ENCODE results near the gene OPA1.

Gene OPA1

GRCh38 chr3:193641440-193641775, 48.4 kb downstream of the OPA1 start:
- H3K4me3 ChIP-seq (ENCODE audit: low read depth, low read length), result no peak overlapping the region
- no peak for DNase-seq (ENCODE audit: low read depth)
- TF ChIP-seq, protein P1, sequence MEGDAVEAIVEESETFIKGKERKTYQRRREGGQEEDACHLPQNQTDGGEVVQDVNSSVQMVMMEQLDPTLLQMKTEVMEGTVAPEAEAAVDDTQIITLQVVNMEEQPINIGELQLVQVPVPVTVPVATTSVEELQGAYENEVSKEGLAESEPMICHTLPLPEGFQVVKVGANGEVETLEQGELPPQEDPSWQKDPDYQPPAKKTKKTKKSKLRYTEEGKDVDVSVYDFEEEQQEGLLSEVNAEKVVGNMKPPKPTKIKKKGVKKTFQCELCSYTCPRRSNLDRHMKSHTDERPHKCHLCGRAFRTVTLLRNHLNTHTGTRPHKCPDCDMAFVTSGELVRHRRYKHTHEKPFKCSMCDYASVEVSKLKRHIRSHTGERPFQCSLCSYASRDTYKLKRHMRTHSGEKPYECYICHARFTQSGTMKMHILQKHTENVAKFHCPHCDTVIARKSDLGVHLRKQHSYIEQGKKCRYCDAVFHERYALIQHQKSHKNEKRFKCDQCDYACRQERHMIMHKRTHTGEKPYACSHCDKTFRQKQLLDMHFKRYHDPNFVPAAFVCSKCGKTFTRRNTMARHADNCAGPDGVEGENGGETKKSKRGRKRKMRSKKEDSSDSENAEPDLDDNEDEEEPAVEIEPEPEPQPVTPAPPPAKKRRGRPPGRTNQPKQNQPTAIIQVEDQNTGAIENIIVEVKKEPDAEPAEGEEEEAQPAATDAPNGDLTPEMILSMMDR (conservative IDR thresholded peaks at IDR 0.05; ENCODE audit: low read depth, low read length), result no peak

GRCh38 chr3:193645806-193646205, 52.8 kb downstream of the OPA1 start:
- no peak for DNase-seq (ENCODE audit: low read depth)
- TF ChIP-seq, protein P1 (conservative IDR thresholded peaks at IDR 0.05; ENCODE audit: low read depth, low read length), result no peak
- no peak overlapping the region for H3K4me3 ChIP-seq (ENCODE audit: low read depth, low read length)

- no peak overlapping the region for H3K4me3 ChIP-seq (ENCODE audit: low read depth, low read length)
- TF ChIP-seq, protein P1 (conservative IDR thresholded peaks at IDR 0.05; ENCODE audit: low read depth, low read length), result no peak
- no peak for DNase-seq (ENCODE audit: low read depth)
Measured at GRCh38 chr3:193648542-193649076, 55.6 kb downstream of the OPA1 start.

- no peak overlapping the region for H3K4me3 ChIP-seq (ENCODE audit: low read depth, low read length)
- DNase-seq (ENCODE audit: low read depth), result no peak
- TF ChIP-seq, protein P1 (conservative IDR thresholded peaks at IDR 0.05; ENCODE audit: low read depth, low read length), result no peak
Measured at GRCh38 chr3:193650585-193650984, 57.6 kb downstream of the OPA1 start.

DNA sequence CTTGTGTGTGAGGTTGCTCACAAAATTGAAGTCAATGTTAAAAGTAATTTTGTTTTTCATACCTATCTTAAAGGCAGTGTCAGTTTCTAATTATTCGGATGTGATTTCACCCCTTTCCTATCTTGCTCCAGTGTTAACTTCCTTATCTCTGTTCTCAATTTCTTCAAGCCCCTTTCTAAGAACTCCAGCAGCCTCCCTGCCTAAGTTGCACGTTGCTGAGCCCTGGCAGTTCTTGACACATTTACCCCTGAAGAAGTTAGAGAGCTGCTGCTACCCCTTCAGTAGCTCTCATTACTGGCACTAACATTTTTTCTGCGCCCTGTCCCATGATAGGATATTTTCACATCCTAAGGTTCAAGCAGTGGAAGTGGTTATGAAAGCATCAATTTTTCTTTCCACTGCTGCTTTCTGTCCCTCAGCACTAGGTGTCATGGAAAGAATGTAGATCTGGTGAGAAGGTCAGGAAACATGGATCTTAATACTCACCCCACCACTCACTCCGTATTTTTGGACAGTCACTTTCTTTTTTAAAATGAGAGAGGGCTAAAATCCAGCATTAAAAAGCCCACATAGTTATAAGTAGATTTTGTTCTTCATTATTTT, 62.9 kb downstream of the OPA1 start:
- peak; percentile 49 for DNase-seq (ENCODE audit: low read depth)
- no peak overlapping the region for H3K4me3 ChIP-seq (ENCODE audit: low read depth, low read length)
- TF ChIP-seq, protein P1 (conservative IDR thresholded peaks at IDR 0.05; ENCODE audit: low read depth, low read length), result no peak

GRCh38 chr3:193656445-193656844, 63.4 kb downstream of the OPA1 start:
- TF ChIP-seq, protein P1 (conservative IDR thresholded peaks at IDR 0.05; ENCODE audit: low read depth, low read length), result no peak
- H3K4me3 ChIP-seq (ENCODE audit: low read depth, low read length), result no peak overlapping the region
- DNase-seq (ENCODE audit: low read depth), result peak; percentile 28

DNA sequence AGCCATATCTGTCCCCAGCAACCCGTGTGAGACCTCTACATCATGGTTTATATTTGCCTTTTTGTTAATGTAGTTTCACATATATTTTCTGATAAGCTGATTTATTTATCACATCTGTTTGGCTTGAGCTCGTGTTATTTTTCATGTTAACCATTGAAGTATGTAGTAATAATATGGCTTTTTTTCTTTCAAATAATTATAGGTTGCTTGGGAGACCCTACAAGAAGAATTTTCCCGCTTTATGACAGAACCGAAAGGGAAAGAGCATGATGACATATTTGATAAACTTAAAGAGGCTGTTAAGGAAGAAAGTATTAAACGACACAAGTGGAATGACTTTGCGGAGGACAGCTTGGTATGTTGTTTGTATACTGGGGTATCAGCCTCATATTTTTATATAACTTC, 63.9 kb downstream of the OPA1 start:
- no peak for DNase-seq (ENCODE audit: low read depth)
- TF ChIP-seq, protein P1 (conservative IDR thresholded peaks at IDR 0.05; ENCODE audit: low read depth, low read length), result no peak
- no peak overlapping the region for H3K4me3 ChIP-seq (ENCODE audit: low read depth, low read length)

Data from choroid plexus epithelial cell (primary cell).